Mesenchymal stem cell (in vitro differentiated cells and primary cell): ENCODE results near the gene ASB2.

Experiments used
- DNase-seq: peaks from one replicate; pipeline ENCODE4 v3.0.0-alpha.2; 2013
- H2AFZ ChIP-seq: one replicate; pipeline ENCODE4 v1.6.1; 2013; ENCODE audit warnings: low read depth, mild to moderate bottlenecking, control low read depth, inconsistent platforms, low read length, moderate library complexity
- H2AK5ac ChIP-seq: 2 replicates; pipeline ENCODE4 v1.6.1; 2013; ENCODE audit warnings: low read length, moderate library complexity, mild to moderate bottlenecking, inconsistent platforms; ENCODE audit not compliant: severe bottlenecking
- H2BK120ac ChIP-seq: one replicate; pipeline ENCODE4 v1.6.1; 2013; ENCODE audit warnings: low read depth, mild to moderate bottlenecking, inconsistent platforms, low read length, moderate library complexity
- H2BK12ac ChIP-seq, 2 experiments: one replicate each; pipeline ENCODE4 v1.6.1; 2013; ENCODE audit warnings: inconsistent platforms in 2 of 2, low read length in 2 of 2, mild to moderate bottlenecking in 2 of 2, moderate library complexity in 2 of 2, control low read depth in 1 of 2
- H2BK15ac ChIP-seq: one replicate; pipeline ENCODE4 v1.6.1; 2013; ENCODE audit warnings: mild to moderate bottlenecking, low read depth, inconsistent platforms; ENCODE audit not compliant: poor library complexity, severe bottlenecking
- H2BK5ac ChIP-seq: 2 replicates; pipeline ENCODE4 v1.6.1; 2013; ENCODE audit warnings: low read depth, mild to moderate bottlenecking, low read length, control low read depth, inconsistent platforms; ENCODE audit not compliant: poor library complexity, severe bottlenecking
- H3K14ac ChIP-seq, 2 experiments: one replicate each; pipeline ENCODE4 v1.6.1; 2013; ENCODE audit warnings: inconsistent platforms in 2 of 2, low read length in 2 of 2, control low read depth in 1 of 2, mild to moderate bottlenecking in 1 of 2, moderate library complexity in 1 of 2
- H3K18ac ChIP-seq, 2 experiments: one replicate each; pipeline ENCODE4 v1.6.1; 2013; ENCODE audit warnings: inconsistent platforms in 2 of 2, low read length in 2 of 2, control low read depth in 1 of 2, low read depth in 1 of 2, mild to moderate bottlenecking in 1 of 2
- H3K23ac ChIP-seq, 2 experiments: one replicate each; pipeline ENCODE4 v1.6.1; 2013; ENCODE audit warnings: inconsistent platforms in 2 of 2, low read length in 2 of 2, mild to moderate bottlenecking in 2 of 2, moderate library complexity in 2 of 2, control low read depth in 1 of 2
- H3K27ac ChIP-seq: 2 replicates; pipeline ENCODE4 v1.5.1; 2013; ENCODE audit warnings: mild to moderate bottlenecking, moderate library complexity, low read length, control low read depth, inconsistent platforms; ENCODE audit not compliant: poor library complexity, severe bottlenecking
- H3K27me3 ChIP-seq, 2 experiments: 2 replicates each; pipeline versions ENCODE4 v1.6.1 to v1.7.0; 2013; ENCODE audit warnings: low read length in 2 of 2, mild to moderate bottlenecking in 2 of 2, moderate library complexity in 2 of 2, control low read depth in 1 of 2, inconsistent platforms in 1 of 2; ENCODE audit not compliant: control insufficient read depth in 1 of 2, insufficient read depth in 1 of 2
- H3K36me3 ChIP-seq, 2 experiments: 2 replicates each; pipeline versions ENCODE4 v1.6.1 to v1.7.0; 2013; ENCODE audit warnings: low read length in 2 of 2, control low read depth in 1 of 2, inconsistent platforms in 1 of 2, low read depth in 1 of 2, mild to moderate bottlenecking in 1 of 2; ENCODE audit not compliant: insufficient read depth in 2 of 2, control insufficient read depth in 1 of 2
- H3K4ac ChIP-seq, 2 experiments: one replicate each; pipeline ENCODE4 v1.6.1; 2013; ENCODE audit warnings: inconsistent platforms in 2 of 2, low read length in 2 of 2, mild to moderate bottlenecking in 2 of 2, moderate library complexity in 2 of 2, control low read depth in 1 of 2, low read depth in 1 of 2
- H3K4me1 ChIP-seq: 2 replicates; pipeline ENCODE4 v1.6.1; 2013; ENCODE audit warnings: low read depth, low read length, control low read depth; ENCODE audit not compliant: control insufficient read depth, insufficient read depth
- H3K4me2 ChIP-seq: 2 replicates; pipeline ENCODE4 v1.6.1; 2013; ENCODE audit warnings: low read length, mild to moderate bottlenecking, inconsistent platforms; ENCODE audit not compliant: poor library complexity, severe bottlenecking
- H3K4me3 ChIP-seq, 2 experiments: 2 replicates each; pipeline versions ENCODE4 v1.5.1 to v1.7.0; 2013; ENCODE audit warnings: low read length in 2 of 2, mild to moderate bottlenecking in 2 of 2, control low read depth in 1 of 2, low read depth in 1 of 2; ENCODE audit not compliant: insufficient read depth in 1 of 2
- H3K79me1 ChIP-seq: replicated peaks from 2 replicates; pipeline ENCODE4 v1.6.1; 2013; ENCODE audit warnings: mild to moderate bottlenecking, control low read depth, low read length, inconsistent platforms; ENCODE audit not compliant: poor library complexity, severe bottlenecking
- H3K9ac ChIP-seq: 2 replicates; pipeline ENCODE4 v1.7.0; 2013; ENCODE audit warnings: mild to moderate bottlenecking, low read length, moderate library complexity
- H3K9me3 ChIP-seq: 2 replicates; pipeline ENCODE4 v1.7.0; 2013; ENCODE audit warnings: mild to moderate bottlenecking, low read length; ENCODE audit not compliant: control insufficient read depth
- H4K8ac ChIP-seq: one replicate; pipeline ENCODE4 v1.6.1; 2013; ENCODE audit warnings: inconsistent platforms, mild to moderate bottlenecking, low read length, moderate library complexity
- H4K91ac ChIP-seq: one replicate; pipeline ENCODE4 v1.6.1; 2013; ENCODE audit warnings: mild to moderate bottlenecking, low read length, inconsistent platforms
- WGBS: methylation state at CpG from one replicate; pipeline ENCODE4 v1.1.7; 2013; ENCODE audit warnings: mixed read lengths; 5-methylcytosine and 5-hydroxymethylcytosine counted together

ASB2 gene

GRCh38 chr14:93958567-93959238, 17.7 kb downstream of the ASB2 start:
- peak overlapping the region in 1 of 2 experiments; percentile 45 for H3K14ac ChIP-seq
- H3K4me3 ChIP-seq = no peak overlapping the region
- no peak overlapping the region for H3K23ac ChIP-seq
- no peak overlapping the region for H4K91ac ChIP-seq
- H2BK15ac ChIP-seq = no peak overlapping the region
- peaks cover 65% of the 10 kb centered on the region for H3K4me1 ChIP-seq
- peak overlapping the region; percentile 13 for H3K4me2 ChIP-seq
- DNase-seq = no peak
- no peaks in the 10 kb centered on the region for H3K36me3 ChIP-seq
- H4K8ac ChIP-seq = no peak overlapping the region
- H2BK5ac ChIP-seq = peak overlapping the region; percentile 21
- H3K18ac ChIP-seq = peak overlapping the region in 1 of 2 experiments; percentile 58
- no peaks in the 10 kb centered on the region for H3K9me3 ChIP-seq
- WGBS = 94% methylated on average over 7 of the region's 7 CpGs
- peak overlapping the region; percentile 69 for H2BK120ac ChIP-seq
- no peak overlapping the region for H2AFZ ChIP-seq
- H3K9ac ChIP-seq = no peak overlapping the region
- peak overlapping the region; percentile 60 for H2AK5ac ChIP-seq
- peak overlapping the region in 1 of 2 experiments; percentile 30 for H3K4ac ChIP-seq
- H2BK12ac ChIP-seq = peak overlapping the region; percentile 2 to 40
- H3K27me3 ChIP-seq = peaks cover 0 to 19% of the 10 kb centered on the region in 2 experiments
- peak overlapping the region; percentile 87 for H3K27ac ChIP-seq
- H3K79me1 ChIP-seq = no peaks in the 10 kb centered on the region

GRCh38 chr14:93957751-93958566, 18.4 kb downstream of the ASB2 start:
- H2AFZ ChIP-seq = no peak overlapping the region
- peaks cover 0 to 21% of the 10 kb centered on the region in 2 experiments for H3K27me3 ChIP-seq
- no peak for DNase-seq
- no peak overlapping the region for H3K4ac ChIP-seq
- H2BK12ac ChIP-seq = peak overlapping the region in 1 of 2 experiments; percentile 4
- H2BK15ac ChIP-seq = no peak overlapping the region
- H3K18ac ChIP-seq = no peak overlapping the region
- H4K91ac ChIP-seq = no peak overlapping the region
- H2AK5ac ChIP-seq = peak overlapping the region; percentile 60
- H3K36me3 ChIP-seq = no peaks in the 10 kb centered on the region
- no peak overlapping the region for H3K4me3 ChIP-seq
- WGBS = 97% methylated on average over 13 of the region's 16 CpGs
- no peak overlapping the region for H3K27ac ChIP-seq
- no peak overlapping the region for H2BK5ac ChIP-seq
- H4K8ac ChIP-seq = no peak overlapping the region
- H3K9ac ChIP-seq = no peak overlapping the region
- no peak overlapping the region for H3K4me2 ChIP-seq
- H3K14ac ChIP-seq = no peak overlapping the region
- H3K4me1 ChIP-seq = peaks cover 65% of the 10 kb centered on the region
- H2BK120ac ChIP-seq = no peak overlapping the region
- no peak overlapping the region for H3K23ac ChIP-seq
- no peaks in the 10 kb centered on the region for H3K79me1 ChIP-seq
- no peaks in the 10 kb centered on the region for H3K9me3 ChIP-seq

- Histone ChIP-seq H3K4ac (no peak overlapping the region), H3K36me3 (no peaks in the 10 kb centered on the region), H3K9ac (no peak overlapping the region), H4K91ac (peak overlapping the region; percentile 20), H2AK5ac (peak overlapping the region; percentile 47), H3K27ac (no peak overlapping the region), H3K27me3 (peaks cover 0 to 21% of the 10 kb centered on the region in 2 experiments), H4K8ac (no peak overlapping the region), H3K14ac (peak overlapping the region in 1 of 2 experiments; percentile 3), H2BK120ac (no peak overlapping the region), H3K4me3 (no peak overlapping the region), H3K4me2 (no peak overlapping the region), H3K23ac (no peak overlapping the region), H2BK5ac (no peak overlapping the region), H3K9me3 (no peaks in the 10 kb centered on the region), H2AFZ (no peak overlapping the region), H2BK12ac (peak overlapping the region in 1 of 2 experiments; percentile 14), H2BK15ac (peak overlapping the region; percentile 53), H3K18ac (no peak overlapping the region), H3K4me1 (peaks cover 62% of the 10 kb centered on the region), H3K79me1 (no peaks in the 10 kb centered on the region)
- WGBS = 84% methylated on average over 5 of the region's 7 CpGs
- DNase-seq = no peak
These were observed 19.0 kb downstream of the ASB2 start for GRCh38 chr14:93957333-93957710.
